NCI-H2029 (cell line): ENCODE results near the gene ZNF322.

Source experiments
- DNase-seq: peaks from one replicate; lab custom pipeline; 2025; lab: John Stamatoyannopoulos, UW

The ZNF322 gene

GRCh38 chr6:26613689-26614683 lies 45.6 kb downstream of the ZNF322 start:
- DNase-seq, result no peak

- no peak for DNase-seq
Observed at GRCh38 chr6:26613201-26613600, 46.3 kb downstream of the ZNF322 start.

- DNase-seq, result no peak
Observed at GRCh38 chr6:26611599-26611998, 47.9 kb downstream of the ZNF322 start.

- no peak for DNase-seq
Observed at GRCh38 chr6:26609463-26609862, 50.1 kb downstream of the ZNF322 start.

GRCh38 chr6:26607434-26608230 lies 51.9 kb downstream of the ZNF322 start:
- DNase-seq, result peak; percentile 72

GRCh38 chr6:26604797-26605196 lies 54.7 kb downstream of the ZNF322 start:
- DNase-seq, result no peak

GRCh38 chr6:26604026-26604425 lies 55.5 kb downstream of the ZNF322 start:
- DNase-seq, result no peak

- no peak for DNase-seq
Observed at GRCh38 chr6:26602262-26602661, 57.3 kb downstream of the ZNF322 start.

- DNase-seq, result no peak
Observed at GRCh38 chr6:26600759-26601158, 58.8 kb downstream of the ZNF322 start.

- DNase-seq, result no peak
Observed at GRCh38 chr6:26599591-26599990, 60.0 kb downstream of the ZNF322 start.

GRCh38 chr6:26599134-26599533 lies 60.4 kb downstream of the ZNF322 start:
- DNase-seq, result no peak

- DNase-seq, result no peak
Observed at GRCh38 chr6:26598267-26598666, 61.3 kb downstream of the ZNF322 start.

GRCh38 chr6:26597821-26598220 lies 61.7 kb downstream of the ZNF322 start:
- no peak for DNase-seq

- DNase-seq, result no peak
Observed at GRCh38 chr6:26597389-26597766, 62.2 kb downstream of the ZNF322 start.

GRCh38 chr6:26596579-26597388 lies 62.8 kb downstream of the ZNF322 start, which contains the start of gene ABT1:
Gene ABT1, plus strand, starts transcription at chr6:26596953. Its CDS starts 30 bp downstream, at chr6:26596983.
- DNase-seq, result peak; percentile 97

GRCh38 chr6:26595669-26596269 lies 63.8 kb downstream of the ZNF322 start:
- peak; percentile 88 for DNase-seq

GRCh38 chr6:26594730-26595632 lies 64.6 kb downstream of the ZNF322 start:
- DNase-seq, result no peak

GRCh38 chr6:26594131-26594498 lies 65.4 kb downstream of the ZNF322 start:
- no peak for DNase-seq

GRCh38 chr6:26593278-26594130 lies 66.0 kb downstream of the ZNF322 start:
- DNase-seq, result no peak

GRCh38 chr6:26592649-26593048 lies 66.9 kb downstream of the ZNF322 start:
- DNase-seq, result no peak
